HCEC 1CT (cell line): Measurements from ENCODE around the gene JARID2.

Source experiments
- DNase-seq: peaks from one replicate; pipeline ENCODE4 v3.0.0-alpha.2; 2017

Gene JARID2

GRCh38 chr6:15555101-15556038 is 309.5 kb downstream of the JARID2 start:
- DNase-seq, result no peak

- DNase-seq, result no peak
Observed at GRCh38 chr6:15556711-15557110, 310.8 kb downstream of the JARID2 start.

- DNase-seq, result no peak
Observed at GRCh38 chr6:15557174-15557573, 311.3 kb downstream of the JARID2 start.

- no peak for DNase-seq
Observed at GRCh38 chr6:15560713-15561112, 314.8 kb downstream of the JARID2 start.

- no peak for DNase-seq
Observed at GRCh38 chr6:15561447-15562199, 315.8 kb downstream of the JARID2 start.

GRCh38 chr6:15562977-15563376 is 317.1 kb downstream of the JARID2 start:
- no peak for DNase-seq

- DNase-seq, result no peak
Observed at GRCh38 chr6:15569035-15569995, 323.4 kb downstream of the JARID2 start.

GRCh38 chr6:15570171-15570570 is 324.3 kb downstream of the JARID2 start:
- DNase-seq, result no peak
